Fibroblast of lung (primary cell): ENCODE data around the gene TIMM29. TPM values are rescaled to one million over a fixed set of nuclear protein-coding genes. Genes with fewer than 3 reads are reported as not detected.

Source experiments
- DNase-seq, 2 donors: peaks; one replicate each; pipeline versions ENCODE4 v3.0.0 to v3.0.0-alpha.2; 2010; ENCODE audit warnings: low read depth in 2 of 2
- H2AFZ ChIP-seq: 2 replicates; pipeline ENCODE4 v1.5.1; 2012; ENCODE audit warnings: low read length, control low read depth, inconsistent platforms
- H3K27ac ChIP-seq: 2 replicates; pipeline ENCODE4 v1.5.1; 2011; ENCODE audit warnings: low read length, control low read depth; ENCODE audit not compliant: insufficient read depth
- H3K27me3 ChIP-seq: 2 replicates; pipeline ENCODE4 v1.5.1; 2011; ENCODE audit warnings: mild to moderate bottlenecking, low read length; ENCODE audit not compliant: control insufficient read depth, insufficient read depth
- H3K36me3 ChIP-seq: 2 replicates; pipeline ENCODE4 v1.5.1; 2011; ENCODE audit warnings: low read length; ENCODE audit not compliant: control insufficient read depth, insufficient read depth
- H3K4me1 ChIP-seq: 2 replicates; pipeline ENCODE4 v1.5.1; 2011; ENCODE audit warnings: low read length; ENCODE audit not compliant: control insufficient read depth, insufficient read depth; ENCODE audit errors: extremely low read depth
- H3K4me2 ChIP-seq: 2 replicates; pipeline ENCODE4 v1.5.1; 2011; ENCODE audit warnings: low read length, control low read depth; ENCODE audit not compliant: insufficient read depth; ENCODE audit errors: extremely low read depth
- H3K4me3 ChIP-seq, 4 experiments: fragments of 200-600 bp in 1 of 4; sonication (generic) in 1 of 4; replicated peaks in 1 of 4; 2 replicates each; pipeline ENCODE4 v1.5.1; 2011 to 2016; ENCODE audit warnings: low read length in 4 of 4, low read depth in 3 of 4, mild to moderate bottlenecking in 3 of 4, control low read depth in 2 of 4, inconsistent platforms in 1 of 4, mixed read lengths in 1 of 4; ENCODE audit not compliant: insufficient read depth in 1 of 4; ENCODE audit errors: control extremely low read depth in 1 of 4
- H3K79me2 ChIP-seq: 2 replicates; pipeline ENCODE4 v1.5.1; 2012; ENCODE audit warnings: mild to moderate bottlenecking, low read length, inconsistent platforms; ENCODE audit not compliant: control insufficient read depth, insufficient read depth
- H3K9ac ChIP-seq: 2 replicates; pipeline ENCODE4 v1.5.1; 2011; ENCODE audit warnings: mild to moderate bottlenecking, low read length, control low read depth; ENCODE audit not compliant: insufficient read depth
- H3K9me3 ChIP-seq: 2 replicates; pipeline ENCODE4 v1.5.1; 2012; ENCODE audit warnings: low read depth, low read length; ENCODE audit not compliant: control insufficient read depth, insufficient read depth
- H4K20me1 ChIP-seq: 2 replicates; pipeline ENCODE4 v1.5.1; 2011; ENCODE audit warnings: low read length; ENCODE audit not compliant: control insufficient read depth, insufficient read depth; ENCODE audit errors: extremely low read depth
- EZH2 ChIP-seq: IDR thresholded peaks from 2 replicates; pipeline ENCODE4 v1.5.1; 2012; ENCODE audit warnings: low read length, control low read depth, mild to moderate bottlenecking; ENCODE audit errors: missing control alignments
- polyA plus RNA-seq, 2 donors: library from polyadenylated mRNA; depleted of rRNA in 1 of 2; stranded (reverse) in 1 of 2; unstranded in 1 of 2; fragments of >200 nt; gene quantifications; 2 replicates each; pipeline ENCODE4 v1.2.1, GENCODE V29; 2011 to 2012; ENCODE audit warnings: missing spikeins in 1 of 2
- total RNA-seq: library from RNA; depleted of rRNA; stranded (reverse); fragments of >200 nt; gene quantifications from 2 replicates; pipeline ENCODE4 v1.2.1, GENCODE V29; 2014
- TF ChIP-seq, protein P1 (sequence below), 2 donors: IDR thresholded peaks in 1 of 2; conservative IDR thresholded peaks in 1 of 2; 1 replicate in 1 of 2; 2 replicates in 1 of 2; pipeline ENCODE4 v1.5.1; 2011 to 2012; ENCODE audit warnings: low read length in 2 of 2, control low read depth in 1 of 2, inconsistent platforms in 1 of 2, low read depth in 1 of 2, mild to moderate bottlenecking in 1 of 2

The TIMM29 gene
- total and polyA plus RNA-seq, 2 donors (not counting 1 experiment from before 2014, with no cell fraction given) = 7.0 to 29.2 TPM

GRCh38 chr19:10888421-10888866 is 40.2 kb upstream of the TIMM29 start:
- Histone ChIP-seq H3K4me3 (no peak overlapping the region), H3K27ac (no peak overlapping the region), H4K20me1 (no peaks in the 10 kb centered on the region), H3K4me2 (no peak overlapping the region), H2AFZ (no peak overlapping the region), H3K4me1 (peaks cover 3% of the 10 kb centered on the region), H3K36me3 (no peaks in the 10 kb centered on the region), H3K79me2 (peaks cover 18% of the 10 kb centered on the region), H3K9ac (no peak overlapping the region), H3K27me3 (no peaks in the 10 kb centered on the region), H3K9me3 (no peaks in the 10 kb centered on the region)
- DNase-seq = no peak
- TF ChIP-seq, protein P1, sequence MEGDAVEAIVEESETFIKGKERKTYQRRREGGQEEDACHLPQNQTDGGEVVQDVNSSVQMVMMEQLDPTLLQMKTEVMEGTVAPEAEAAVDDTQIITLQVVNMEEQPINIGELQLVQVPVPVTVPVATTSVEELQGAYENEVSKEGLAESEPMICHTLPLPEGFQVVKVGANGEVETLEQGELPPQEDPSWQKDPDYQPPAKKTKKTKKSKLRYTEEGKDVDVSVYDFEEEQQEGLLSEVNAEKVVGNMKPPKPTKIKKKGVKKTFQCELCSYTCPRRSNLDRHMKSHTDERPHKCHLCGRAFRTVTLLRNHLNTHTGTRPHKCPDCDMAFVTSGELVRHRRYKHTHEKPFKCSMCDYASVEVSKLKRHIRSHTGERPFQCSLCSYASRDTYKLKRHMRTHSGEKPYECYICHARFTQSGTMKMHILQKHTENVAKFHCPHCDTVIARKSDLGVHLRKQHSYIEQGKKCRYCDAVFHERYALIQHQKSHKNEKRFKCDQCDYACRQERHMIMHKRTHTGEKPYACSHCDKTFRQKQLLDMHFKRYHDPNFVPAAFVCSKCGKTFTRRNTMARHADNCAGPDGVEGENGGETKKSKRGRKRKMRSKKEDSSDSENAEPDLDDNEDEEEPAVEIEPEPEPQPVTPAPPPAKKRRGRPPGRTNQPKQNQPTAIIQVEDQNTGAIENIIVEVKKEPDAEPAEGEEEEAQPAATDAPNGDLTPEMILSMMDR (conservative IDR thresholded peaks at IDR 0.05 in 1 of 2, IDR thresholded peaks at IDR 0.05 in 1 of 2; ENCODE audit: low read depth in 1 of 2, low read length in 2 of 2) = no peak
- no peak for TF ChIP-seq EZH2

DNA sequence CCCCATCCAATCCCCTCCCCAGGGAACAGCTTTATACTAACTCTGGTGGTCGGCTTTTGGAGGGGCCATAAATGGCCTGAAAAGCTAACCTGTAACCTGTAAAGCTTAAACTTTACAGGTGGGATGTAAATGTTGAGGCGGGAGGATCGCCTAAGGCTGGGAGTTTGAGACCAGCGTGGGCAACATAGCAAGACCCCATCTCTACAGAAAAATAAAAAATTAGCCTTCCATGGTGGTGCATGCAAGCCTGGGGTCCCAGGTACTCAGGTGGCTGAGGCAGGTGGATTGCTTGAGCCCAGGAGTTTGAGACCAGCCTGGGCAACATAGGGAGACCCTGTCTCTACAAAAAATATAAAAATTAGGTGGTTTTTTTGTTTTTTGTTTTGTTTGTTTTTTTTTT is 38.7 kb upstream of the TIMM29 start:
- TF ChIP-seq, protein P1 (conservative IDR thresholded peaks at IDR 0.05 in 1 of 2, IDR thresholded peaks at IDR 0.05 in 1 of 2; ENCODE audit: low read depth in 1 of 2, low read length in 2 of 2) = no peak
- TF ChIP-seq EZH2 = no peak
- Histone ChIP-seq H3K9me3 (no peaks in the 10 kb centered on the region), H3K9ac (no peak overlapping the region), H3K4me1 (peaks cover 2% of the 10 kb centered on the region), H3K27me3 (no peaks in the 10 kb centered on the region), H3K4me2 (no peak overlapping the region), H2AFZ (no peak overlapping the region), H3K79me2 (peaks cover 19% of the 10 kb centered on the region), H3K4me3 (no peak overlapping the region), H3K36me3 (no peaks in the 10 kb centered on the region), H4K20me1 (no peaks in the 10 kb centered on the region), H3K27ac (no peak overlapping the region)
- no peak for DNase-seq

DNA sequence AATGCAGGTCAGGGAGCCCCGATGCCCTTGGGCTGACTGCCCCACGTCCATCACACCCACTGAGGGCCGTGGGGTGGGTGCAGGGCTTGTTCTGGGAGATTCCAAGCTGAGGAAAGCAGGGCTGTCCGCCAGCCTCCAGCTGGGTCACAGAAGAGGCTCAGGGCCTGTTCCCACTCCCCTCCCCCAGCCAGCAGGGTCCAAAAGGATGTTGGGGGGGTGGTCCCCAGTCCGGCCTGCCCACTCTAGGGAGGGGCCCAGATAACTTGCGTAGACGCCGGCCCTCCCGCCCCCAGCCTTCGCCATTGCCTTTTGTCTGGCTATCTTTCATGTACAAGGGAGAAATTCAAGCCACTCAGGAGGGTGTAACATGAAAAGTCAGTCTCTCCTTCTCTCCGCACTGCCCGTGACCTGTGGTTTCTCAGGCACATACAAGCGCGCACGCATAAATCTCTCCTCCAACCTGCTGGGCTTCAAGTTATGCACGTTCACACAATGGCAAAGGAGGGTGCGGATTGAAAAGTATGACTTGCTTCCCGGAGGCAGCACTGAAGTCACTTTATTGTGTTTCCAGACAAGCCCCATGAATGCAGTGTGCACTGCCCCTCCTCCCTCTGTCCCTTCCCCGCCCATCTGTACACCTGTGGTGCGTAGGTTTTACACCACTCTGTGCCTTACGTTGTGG is 37.1 kb upstream of the TIMM29 start:
- Histone ChIP-seq H3K27me3 (no peaks in the 10 kb centered on the region), H3K27ac (no peak overlapping the region), H3K9me3 (no peaks in the 10 kb centered on the region), H3K36me3 (no peaks in the 10 kb centered on the region), H3K9ac (no peak overlapping the region), H2AFZ (no peak overlapping the region), H4K20me1 (no peaks in the 10 kb centered on the region), H3K4me2 (no peak overlapping the region), H3K4me3 (no peak overlapping the region), H3K4me1 (no peaks in the 10 kb centered on the region), H3K79me2 (peaks cover 17% of the 10 kb centered on the region)
- DNase-seq = peak in 1 of 2 donors; percentile 18
- TF ChIP-seq, protein P1 (conservative IDR thresholded peaks at IDR 0.05 in 1 of 2, IDR thresholded peaks at IDR 0.05 in 1 of 2; ENCODE audit: low read depth in 1 of 2, low read length in 2 of 2) = no peak
- TF ChIP-seq EZH2 = no peak
